HG03175 (cell line): ENCODE measurements around the gene PTPN13.

ENCODE experiments used
- ATAC-seq: cut with Tn5 transposase; IDR thresholded peaks from one replicate; pipeline ENCODE4 v1.9.1; 2021; ENCODE audit warnings: mild to moderate bottlenecking, moderate library complexity; ENCODE audit not compliant: unreplicated experiment

The PTPN13 gene

GRCh38 chr4:86853209-86853608 lies 259.1 kb downstream of the PTPN13 start:
- ATAC-seq, result no peak

GRCh38 chr4:86855572-86855971 lies 261.5 kb downstream of the PTPN13 start:
- no peak for ATAC-seq

- ATAC-seq, result no peak
Measured at GRCh38 chr4:86856896-86857295, 262.8 kb downstream of the PTPN13 start.

DNA sequence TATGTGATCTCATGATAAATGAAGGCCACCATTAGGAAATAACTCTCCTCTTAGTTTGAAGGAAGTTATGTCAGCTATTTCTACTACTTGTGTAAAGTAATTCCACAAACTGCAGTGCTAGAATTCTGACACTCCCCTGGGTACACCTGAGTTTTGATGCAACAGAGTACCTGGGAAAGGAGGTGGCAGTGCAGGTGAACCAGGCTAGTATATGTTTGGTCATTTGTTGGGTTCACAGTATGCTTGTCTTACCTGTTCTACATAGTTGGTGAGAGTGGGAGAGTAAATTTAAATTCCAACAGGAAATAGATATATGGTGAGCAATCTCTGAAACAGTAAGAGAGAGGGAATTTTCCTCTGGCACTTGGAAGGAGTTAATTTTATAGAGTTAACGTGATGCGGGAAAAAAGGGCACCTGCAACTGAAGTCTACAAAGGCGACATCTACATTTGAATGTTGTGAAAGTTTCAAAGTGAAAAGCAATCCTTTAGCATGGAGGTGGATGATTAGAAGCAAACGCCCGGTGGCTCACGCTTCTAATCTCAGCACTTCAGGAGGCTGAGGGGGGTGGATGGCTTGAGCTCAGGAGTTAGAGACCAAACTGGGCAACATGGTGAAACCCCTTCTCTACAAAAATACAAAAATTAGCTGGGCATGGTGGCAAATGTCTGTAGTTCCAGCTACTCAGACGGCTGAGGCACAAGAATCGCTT lies 263.4 kb downstream of the PTPN13 start:
- no peak for ATAC-seq
